GM12878 (cell line): Measurements from ENCODE around the gene PLA2G6. TPM values are rescaled to one million over a fixed set of nuclear protein-coding genes. Genes with fewer than 3 reads are reported as not detected.
A peak's percentile ranks its signal among the peaks of the same experiment; 100 is the strongest.

Experiments used
- ATAC-seq: fragments of 200-7000 bp; cut with Tn5 transposase; 3 replicates; pipeline ENCODE4 v1.9.1; 2020; ENCODE audit warnings: mild to moderate bottlenecking, moderate library complexity
- BruUV-seq: library from RNA; stranded (reverse); fragments of 400-500 nt; replicated peaks from 2 replicates; lab custom pipeline; 2021; lab: Mats Ljungman, UMichigan
- CTCF ChIA-PET: fragments of 300-600 bp; sonication (Branson Sonifier 250); formaldehyde crosslinking; extraction: SDS; loops from one replicate; lab custom pipeline; 2021; ENCODE audit warnings: inconsistent platforms; lab: Yijun Ruan, JAX
- POLR2A ChIA-PET: fragments of 350-600 bp; formaldehyde crosslinking; extraction: SDS; loops from one replicate; lab custom pipeline; 2021; ENCODE audit warnings: inconsistent platforms; lab: Charles Lee
- RAD21 ChIA-PET: fragments of 300-600 bp; sonication (Branson Sonifier 250); formaldehyde crosslinking; loops from one replicate; lab custom pipeline; 2023; ENCODE audit warnings: antibody characterized with exemption; ENCODE audit not compliant: unreplicated experiment; lab: Charles Lee
- SMC1A ChIA-PET: fragments of 300-600 bp; sonication (Branson Sonifier 250); formaldehyde crosslinking; loops from one replicate; lab custom pipeline; 2023; ENCODE audit not compliant: unreplicated experiment, uncharacterized antibody; lab: Charles Lee
- DNase-seq: peaks from one replicate; pipeline ENCODE4 v3.0.0-alpha.2; 2011; ENCODE audit warnings: low read depth, low spot score
- FAIRE-seq: peaks from 3 replicates; lab custom pipeline; 2011; peaks lifted over from hg19 to GRCh38; lab: Jason Lieb, UNC
- H2AFZ ChIP-seq: 2 replicates; pipeline ENCODE4 v1.6.0; 2011; ENCODE audit warnings: low read depth, low read length, control low read depth; ENCODE audit not compliant: control insufficient read depth
- H3K27ac ChIP-seq: 2 replicates; pipeline ENCODE4 v1.5.1; 2011; ENCODE audit warnings: control low read depth; ENCODE audit not compliant: control insufficient read depth, insufficient read depth
- H3K27me3 ChIP-seq, 2 experiments: replicated peaks in 1 of 2; 2 replicates each; pipeline versions ENCODE4 v1.6.0 to v1.6.1; 2011; ENCODE audit warnings: low read length in 1 of 2; ENCODE audit not compliant: control insufficient read depth in 2 of 2, insufficient read depth in 2 of 2
- H3K36me3 ChIP-seq, 2 experiments: 2 replicates each; pipeline ENCODE4 v1.5.1; 2011; ENCODE audit warnings: low read length in 1 of 2; ENCODE audit not compliant: control insufficient read depth in 2 of 2, insufficient read depth in 2 of 2
- H3K4me1 ChIP-seq: 2 replicates; pipeline ENCODE4 v1.6.1; 2011; ENCODE audit warnings: mild to moderate bottlenecking, low read length, moderate library complexity, mixed read lengths; ENCODE audit not compliant: control insufficient read depth, insufficient read depth
- H3K4me2 ChIP-seq: 2 replicates; pipeline ENCODE4 v1.6.0; 2011; ENCODE audit warnings: control low read depth; ENCODE audit not compliant: control insufficient read depth, insufficient read depth
- H3K4me3 ChIP-seq: fragments of 200-600 bp; sonication (generic); 2 replicates; pipeline ENCODE4 v1.5.1; 2016
- H3K79me2 ChIP-seq: 2 replicates; pipeline ENCODE4 v1.6.0; 2011; ENCODE audit warnings: low read length; ENCODE audit not compliant: control insufficient read depth, insufficient read depth
- H3K9ac ChIP-seq: 2 replicates; pipeline ENCODE4 v1.8.0; 2011; ENCODE audit warnings: low read length, control low read depth, mixed read lengths; ENCODE audit not compliant: control insufficient read depth, insufficient read depth
- H3K9me3 ChIP-seq: replicated peaks from 3 replicates; pipeline ENCODE4 v1.5.1; 2011; ENCODE audit warnings: mild to moderate bottlenecking, low read length; ENCODE audit not compliant: control insufficient read depth, insufficient read depth
- H4K20me1 ChIP-seq: 2 replicates; pipeline ENCODE4 v1.6.0; 2011; ENCODE audit not compliant: control insufficient read depth, insufficient read depth
- CEBPZ ChIP-seq: fragments of 150-350 bp; IDR thresholded peaks from 2 replicates; pipeline ENCODE4 v1.6.1; 2016; ENCODE audit warnings: low read depth, low read length
- SPI1 ChIP-seq: IDR thresholded peaks from 2 replicates; pipeline ENCODE4 v1.6.1; 2011; ENCODE audit warnings: low read depth, mild to moderate bottlenecking, low read length, moderate library complexity, borderline replicate concordance; ENCODE audit not compliant: insufficient read depth
- WGBS: methylation state at CpG from one replicate; pipeline ENCODE4 v1.1.6; 2016; ENCODE audit warnings: low lambda C conversion rate; ENCODE audit not compliant: insufficient replicate concordance, insufficient coverage; ENCODE audit errors: missing lambda C conversion rate; 5-methylcytosine and 5-hydroxymethylcytosine counted together
- in situ Hi-C: fragments of 300-500 bp; cut with MboI; formaldehyde crosslinking; loops from 9 replicates; pipeline ENCODE4 v1.14.3; 2018; ENCODE audit warnings: mixed read lengths
- intact Hi-C: fragments of 100-400 bp; cut with micrococcal nuclease; formaldehyde crosslinking; loops from one replicate; pipeline ENCODE4 v1.14.2; 2022; ENCODE audit not compliant: unreplicated experiment
- polyA plus RNA-seq, 11 experiments: library from polyadenylated mRNA; depleted of rRNA in 4 of 11; unstranded in 6 of 11; stranded (reverse) in 5 of 11; fragments of >200 nt; fragmentation: Nextera tagmentation in 4 of 11; fragmentation: Illumina TruSeq in 1 of 11; extraction: Ambion mirVana in 4 of 11; extraction: Trizol in 1 of 11; gene quantifications; 1 replicate in 1 of 11; 2 replicates in 10 of 11; pipeline versions ENCODE4 v1.2.1 to v1.2.3, GENCODE V29; 2011 to 2016; ENCODE audit warnings: inconsistent platforms in 2 of 11, missing spikeins in 2 of 11, low read depth in 1 of 11
- small RNA-seq: library from RNA; depleted of rRNA; stranded (forward); fragments of <200 nt; gene quantifications from one replicate; pipeline ENCODE3, GENCODE V24; 2014
- total RNA-seq, 4 experiments: library from RNA; depleted of rRNA in 3 of 4; stranded (reverse); fragments of >200 nt in 3 of 4; fragmentation: Illumina TruSeq in 1 of 4; extraction: Trizol in 1 of 4; gene quantifications; 2 replicates each; pipeline versions ENCODE4 v1.2.1 to v1.2.3, GENCODE V29; 2013 to 2021

Gene PLA2G6
- total and polyA plus RNA-seq, 10 of the 15 experiments (the other 5 are each of a cell fraction or from before 2014, with no cell fraction given), result 0.15 to 42.2 (median 15.8) TPM

- H3K36me3 ChIP-seq, result no peaks in the 10 kb centered on the region; a peak in 2 of 4 replicates
- no peak overlapping the region for H3K9ac ChIP-seq
- POLR2A ChIA-PET, result no interaction called here
- H2AFZ ChIP-seq, result no peak overlapping the region
- BruUV-seq, result no TSS peak
- no peak for TF ChIP-seq CEBPZ
- peak; percentile 36; the same call in 1 of the 2 replicates for TF ChIP-seq SPI1
- SMC1A ChIA-PET, result no interaction called here
- no peaks in the 10 kb centered on the region for H4K20me1 ChIP-seq
- CTCF ChIA-PET, result interaction anchor here (1.9 kb wide), 1 partner anchor 10 kb away, joined by 8 read pairs; no protein-coding TSS in a partner anchor
- H3K79me2 ChIP-seq, result no peaks in the 10 kb centered on the region
- H3K4me1 ChIP-seq, result 0 out of 2 replicates have a peak, but pooled peaks cover 2% of the 10 kb centered on the region
- in situ Hi-C loops (no loop called here), intact Hi-C loops (no loop called here)
- RAD21 ChIA-PET, result no interaction called here
- DNase-seq (no peak), FAIRE-seq (no peak), ATAC-seq (no peak)
- 66% methylated on average over 6 of the region's 6 CpGs for WGBS
- no peaks in the 10 kb centered on the region for H3K9me3 ChIP-seq
- H3K27ac ChIP-seq, result no peak overlapping the region
- H3K27me3 ChIP-seq, result no peaks in the 10 kb centered on the region
- no peak overlapping the region for H3K4me3 ChIP-seq
- no peak overlapping the region for H3K4me2 ChIP-seq
Observed at GRCh38 chr22:38062791-38063190, 118.8 kb downstream of the PLA2G6 start.

Small RNA genes lying within 50 kb of the gene (small RNA-seq; reads per million reads assigned to genes)
- gene RN7SL704P, result not detected

Other genes with a start within 250 kb of the PLA2G6 start
Only the 7 nearest of the 9 such genes appear.
- gene SOX10, start 197.3 kb downstream of the PLA2G6 start, total RNA-seq (2014; rRNA removed), result not detected in 2 replicates
- not detected in 2 replicates for gene SOX10, start 197.3 kb downstream of the PLA2G6 start, total RNA-seq (2014; rRNA removed; fragmentation: Illumina TruSeq; extraction: Trizol)
- not detected in 2 replicates for gene SOX10, start 197.3 kb downstream of the PLA2G6 start, total RNA-seq (2021)
- gene SOX10, start 197.3 kb downstream of the PLA2G6 start, polyA plus RNA-seq (2011; rRNA removed), result not detected in 2 replicates
- gene SOX10, start 197.3 kb downstream of the PLA2G6 start, polyA plus RNA-seq (2014; fragmentation: Illumina TruSeq; extraction: Trizol), result not detected in 2 replicates
- not detected for gene SOX10, start 197.3 kb downstream of the PLA2G6 start, polyA plus RNA-seq (2014; fragmentation: Nextera tagmentation; extraction: Ambion mirVana)
- not detected in 2 replicates for gene SOX10, start 197.3 kb downstream of the PLA2G6 start, polyA plus RNA-seq (2014; rRNA removed)
- under 1 TPM in 1 of 2 experiments, not detected in 1; 0.05 TPM for gene SOX10, start 197.3 kb downstream of the PLA2G6 start, polyA plus RNA-seq (2016; fragmentation: Nextera tagmentation; extraction: Ambion mirVana)
- gene PICK1, start 124.4 kb downstream of the PLA2G6 start, total RNA-seq (2014; rRNA removed), result 12.6 and 13.7 TPM in 2 replicates
- gene PICK1, start 124.4 kb downstream of the PLA2G6 start, total RNA-seq (2014; rRNA removed; fragmentation: Illumina TruSeq; extraction: Trizol), result 7.8 and 10.5 TPM in 2 replicates
- gene PICK1, start 124.4 kb downstream of the PLA2G6 start, total RNA-seq (2021), result 11.6 and 15.9 TPM in 2 replicates
- gene PICK1, start 124.4 kb downstream of the PLA2G6 start, polyA plus RNA-seq (2011; rRNA removed), result 8.7 and 14.4 TPM in 2 replicates
- 6.7 and 10.4 TPM in 2 replicates for gene PICK1, start 124.4 kb downstream of the PLA2G6 start, polyA plus RNA-seq (2014; fragmentation: Illumina TruSeq; extraction: Trizol)
- under 1 TPM; 0.07 to 0.84 TPM for gene PICK1, start 124.4 kb downstream of the PLA2G6 start, polyA plus RNA-seq (2014; fragmentation: Nextera tagmentation; extraction: Ambion mirVana)
- 14.8 and 19.2 TPM in 2 replicates for gene PICK1, start 124.4 kb downstream of the PLA2G6 start, polyA plus RNA-seq (2014; rRNA removed)
- 10 to 100 TPM; 10.6 to 11.3 TPM for gene PICK1, start 124.4 kb downstream of the PLA2G6 start, polyA plus RNA-seq (2016; fragmentation: Nextera tagmentation; extraction: Ambion mirVana)
- not detected in 2 replicates for gene SLC16A8, start 97.6 kb downstream of the PLA2G6 start, total RNA-seq (2014; rRNA removed)
- gene SLC16A8, start 97.6 kb downstream of the PLA2G6 start, total RNA-seq (2014; rRNA removed; fragmentation: Illumina TruSeq; extraction: Trizol), result not detected in 2 replicates
- gene SLC16A8, start 97.6 kb downstream of the PLA2G6 start, total RNA-seq (2021), result not detected in 2 replicates
- gene SLC16A8, start 97.6 kb downstream of the PLA2G6 start, polyA plus RNA-seq (2011; rRNA removed), result not detected in 2 replicates
- gene SLC16A8, start 97.6 kb downstream of the PLA2G6 start, polyA plus RNA-seq (2014; fragmentation: Illumina TruSeq; extraction: Trizol), result not detected in 2 replicates
- gene SLC16A8, start 97.6 kb downstream of the PLA2G6 start, polyA plus RNA-seq (2014; fragmentation: Nextera tagmentation; extraction: Ambion mirVana), result not detected
- gene SLC16A8, start 97.6 kb downstream of the PLA2G6 start, polyA plus RNA-seq (2014; rRNA removed), result not detected in 2 replicates
- not detected for gene SLC16A8, start 97.6 kb downstream of the PLA2G6 start, polyA plus RNA-seq (2016; fragmentation: Nextera tagmentation; extraction: Ambion mirVana)
- gene BAIAP2L2, start 71.1 kb downstream of the PLA2G6 start, total RNA-seq (2014; rRNA removed), result 0.11 TPM in 1 of 2 replicates, not detected in the other
- gene BAIAP2L2, start 71.1 kb downstream of the PLA2G6 start, total RNA-seq (2014; rRNA removed; fragmentation: Illumina TruSeq; extraction: Trizol), result not detected in 2 replicates
- 0.08 and 0.38 TPM in 2 replicates for gene BAIAP2L2, start 71.1 kb downstream of the PLA2G6 start, total RNA-seq (2021)
- 0.04 and 0.08 TPM in 2 replicates for gene BAIAP2L2, start 71.1 kb downstream of the PLA2G6 start, polyA plus RNA-seq (2011; rRNA removed)
- gene BAIAP2L2, start 71.1 kb downstream of the PLA2G6 start, polyA plus RNA-seq (2014; fragmentation: Illumina TruSeq; extraction: Trizol), result not detected in 2 replicates
- not detected for gene BAIAP2L2, start 71.1 kb downstream of the PLA2G6 start, polyA plus RNA-seq (2014; fragmentation: Nextera tagmentation; extraction: Ambion mirVana)
- 0.17 and 0.48 TPM in 2 replicates for gene BAIAP2L2, start 71.1 kb downstream of the PLA2G6 start, polyA plus RNA-seq (2014; rRNA removed)
- gene BAIAP2L2, start 71.1 kb downstream of the PLA2G6 start, polyA plus RNA-seq (2016; fragmentation: Nextera tagmentation; extraction: Ambion mirVana), result under 1 TPM in 1 of 2 experiments, not detected in 1; 0.11 TPM
- gene MAFF, start 20.2 kb upstream of the PLA2G6 start, total RNA-seq (2014; rRNA removed), result 1.0 and 1.1 TPM in 2 replicates
- gene MAFF, start 20.2 kb upstream of the PLA2G6 start, total RNA-seq (2014; rRNA removed; fragmentation: Illumina TruSeq; extraction: Trizol), result 0.54 and 0.88 TPM in 2 replicates
- 0.87 and 1.4 TPM in 2 replicates for gene MAFF, start 20.2 kb upstream of the PLA2G6 start, total RNA-seq (2021)
- 1.9 and 2.3 TPM in 2 replicates for gene MAFF, start 20.2 kb upstream of the PLA2G6 start, polyA plus RNA-seq (2011; rRNA removed)
- gene MAFF, start 20.2 kb upstream of the PLA2G6 start, polyA plus RNA-seq (2014; fragmentation: Illumina TruSeq; extraction: Trizol), result 0.57 and 0.81 TPM in 2 replicates
- gene MAFF, start 20.2 kb upstream of the PLA2G6 start, polyA plus RNA-seq (2014; fragmentation: Nextera tagmentation; extraction: Ambion mirVana), result under 1 TPM in 1 of 2 experiments, not detected in 1; 0.22 TPM
- 1.0 and 1.3 TPM in 2 replicates for gene MAFF, start 20.2 kb upstream of the PLA2G6 start, polyA plus RNA-seq (2014; rRNA removed)
- gene MAFF, start 20.2 kb upstream of the PLA2G6 start, polyA plus RNA-seq (2016; fragmentation: Nextera tagmentation; extraction: Ambion mirVana), result under 1 TPM; 0.32 to 0.78 TPM
- gene TMEM184B, start 91.2 kb upstream of the PLA2G6 start, total RNA-seq (2014; rRNA removed), result 4.7 and 5.8 TPM in 2 replicates
- 4.2 and 5.0 TPM in 2 replicates for gene TMEM184B, start 91.2 kb upstream of the PLA2G6 start, total RNA-seq (2014; rRNA removed; fragmentation: Illumina TruSeq; extraction: Trizol)
- gene TMEM184B, start 91.2 kb upstream of the PLA2G6 start, total RNA-seq (2021), result 19.5 and 22.4 TPM in 2 replicates
- gene TMEM184B, start 91.2 kb upstream of the PLA2G6 start, polyA plus RNA-seq (2011; rRNA removed), result 2.0 and 3.6 TPM in 2 replicates
- gene TMEM184B, start 91.2 kb upstream of the PLA2G6 start, polyA plus RNA-seq (2014; fragmentation: Illumina TruSeq; extraction: Trizol), result 9.8 and 10.0 TPM in 2 replicates
- 1 to 10 TPM in 1 of 2 experiments, under 1 TPM in 1; 0.56 to 1.0 TPM for gene TMEM184B, start 91.2 kb upstream of the PLA2G6 start, polyA plus RNA-seq (2014; fragmentation: Nextera tagmentation; extraction: Ambion mirVana)
- gene TMEM184B, start 91.2 kb upstream of the PLA2G6 start, polyA plus RNA-seq (2014; rRNA removed), result 14.7 and 15.7 TPM in 2 replicates
- 10 to 100 TPM; 16.1 to 17.1 TPM for gene TMEM184B, start 91.2 kb upstream of the PLA2G6 start, polyA plus RNA-seq (2016; fragmentation: Nextera tagmentation; extraction: Ambion mirVana)
- gene CSNK1E, start 135.6 kb upstream of the PLA2G6 start, total RNA-seq (2014; rRNA removed), result 78.7 and 88.5 TPM in 2 replicates
- 48.3 and 51.6 TPM in 2 replicates for gene CSNK1E, start 135.6 kb upstream of the PLA2G6 start, total RNA-seq (2014; rRNA removed; fragmentation: Illumina TruSeq; extraction: Trizol)
- 89.9 and 98.8 TPM in 2 replicates for gene CSNK1E, start 135.6 kb upstream of the PLA2G6 start, total RNA-seq (2021)
- gene CSNK1E, start 135.6 kb upstream of the PLA2G6 start, polyA plus RNA-seq (2011; rRNA removed), result 47.6 and 79.5 TPM in 2 replicates
- 52.4 and 78.3 TPM in 2 replicates for gene CSNK1E, start 135.6 kb upstream of the PLA2G6 start, polyA plus RNA-seq (2014; fragmentation: Illumina TruSeq; extraction: Trizol)
- gene CSNK1E, start 135.6 kb upstream of the PLA2G6 start, polyA plus RNA-seq (2014; fragmentation: Nextera tagmentation; extraction: Ambion mirVana), result 10 to 100 TPM in 1 of 2 experiments, 1 to 10 TPM in 1; 5.9 to 12.6 TPM
- gene CSNK1E, start 135.6 kb upstream of the PLA2G6 start, polyA plus RNA-seq (2014; rRNA removed), result 103 and 107 TPM in 2 replicates
- 10 to 100 TPM; 17.3 to 18.5 TPM for gene CSNK1E, start 135.6 kb upstream of the PLA2G6 start, polyA plus RNA-seq (2016; fragmentation: Nextera tagmentation; extraction: Ambion mirVana)